Osteoblast (primary cell): ENCODE measurements around the gene PSMD6. TPM values are rescaled to one million over a fixed set of nuclear protein-coding genes. Genes with fewer than 3 reads are reported as not detected.
A peak's percentile ranks its signal among the peaks of the same experiment; 100 is the strongest.

ENCODE experiments used
- DNase-seq: peaks from one replicate; pipeline ENCODE4 v3.0.0; 2011; ENCODE audit warnings: low spot score, mixed read lengths; ENCODE audit not compliant: insufficient read length; ENCODE audit errors: missing footprints
- H2AFZ ChIP-seq: 2 replicates; pipeline ENCODE4 v1.6.0; 2011; ENCODE audit warnings: mild to moderate bottlenecking, low read length
- H3K27ac ChIP-seq: 2 replicates; pipeline ENCODE4 v1.5.1; 2011; ENCODE audit warnings: mild to moderate bottlenecking, low read depth, low read length, moderate library complexity
- H3K27me3 ChIP-seq: 2 replicates; pipeline ENCODE4 v1.6.0; 2012; ENCODE audit warnings: mild to moderate bottlenecking, control low read depth, inconsistent platforms, low read length, moderate library complexity; ENCODE audit not compliant: insufficient read depth
- H3K36me3 ChIP-seq: 2 replicates; pipeline ENCODE4 v1.5.1; 2011; ENCODE audit warnings: mild to moderate bottlenecking, low read length, control low read depth, moderate library complexity; ENCODE audit not compliant: insufficient read depth
- H3K4me1 ChIP-seq: 2 replicates; pipeline ENCODE4 v1.5.1; 2011; ENCODE audit warnings: mild to moderate bottlenecking, low read length, control low read depth, moderate library complexity; ENCODE audit not compliant: insufficient read depth
- H3K4me2 ChIP-seq: 2 replicates; pipeline ENCODE4 v1.6.0; 2011; ENCODE audit warnings: mild to moderate bottlenecking, low read length; ENCODE audit not compliant: insufficient read depth
- H3K4me3 ChIP-seq: fragments of 200-600 bp; sonication (generic); 3 replicates; pipeline ENCODE4 v1.5.1; 2012; ENCODE audit warnings: mild to moderate bottlenecking, low read length, inconsistent platforms; ENCODE audit not compliant: insufficient read depth
- H3K79me2 ChIP-seq: 2 replicates; pipeline ENCODE4 v1.6.0; 2012; ENCODE audit warnings: mild to moderate bottlenecking, low read length, control low read depth, inconsistent platforms; ENCODE audit not compliant: insufficient read depth
- H3K9me3 ChIP-seq: 2 replicates; pipeline ENCODE4 v1.5.1; 2011; ENCODE audit warnings: low read depth, low read length, control low read depth
- H4K20me1 ChIP-seq: 2 replicates; pipeline ENCODE4 v1.6.0; 2012; ENCODE audit warnings: mild to moderate bottlenecking, low read length, control low read depth; ENCODE audit not compliant: insufficient read depth
- small RNA-seq: library from RNA; depleted of rRNA; stranded (forward); fragments of <200 nt; gene quantifications from one replicate; pipeline ENCODE3, GENCODE V24; 2012
- total RNA-seq: library from RNA; depleted of rRNA; stranded (reverse); fragments of >200 nt; gene quantifications from 2 replicates; pipeline ENCODE4 v1.2.3, GENCODE V29; 2012
- TF ChIP-seq, protein P1 (sequence below): IDR thresholded peaks from 2 replicates; pipeline ENCODE4 v1.5.1; 2011; ENCODE audit warnings: mild to moderate bottlenecking, low read depth, low read length, moderate library complexity; ENCODE audit errors: extremely low read depth

Gene PSMD6
- total RNA-seq, 1 donor, result 76.7 TPM

DNA sequence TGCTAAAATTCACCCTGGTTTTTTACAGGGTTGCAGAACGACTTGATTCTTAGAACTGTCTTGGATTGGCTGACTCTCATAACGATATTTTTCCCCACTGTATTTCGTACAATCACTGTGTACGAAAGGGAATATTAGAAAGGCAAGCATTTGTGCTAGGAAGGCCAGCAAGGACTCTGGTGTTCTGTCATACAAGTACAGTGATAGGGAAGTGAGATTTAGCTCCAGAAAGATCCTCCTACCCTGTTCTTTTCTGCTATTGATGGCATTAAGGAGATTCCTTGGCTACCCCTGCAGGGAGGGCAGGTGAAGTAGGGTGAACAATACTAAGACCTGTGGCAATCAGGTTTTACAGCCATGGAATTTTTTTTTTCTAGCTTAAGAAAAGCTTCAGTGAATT lies 57.3 kb downstream of the PSMD6 start:
- no peaks in the 10 kb centered on the region for H3K9me3 ChIP-seq
- peaks cover 72% of the 10 kb centered on the region for H3K79me2 ChIP-seq
- no peak overlapping the region for H2AFZ ChIP-seq
- no peaks in the 10 kb centered on the region for H3K27me3 ChIP-seq
- TF ChIP-seq, protein P1, sequence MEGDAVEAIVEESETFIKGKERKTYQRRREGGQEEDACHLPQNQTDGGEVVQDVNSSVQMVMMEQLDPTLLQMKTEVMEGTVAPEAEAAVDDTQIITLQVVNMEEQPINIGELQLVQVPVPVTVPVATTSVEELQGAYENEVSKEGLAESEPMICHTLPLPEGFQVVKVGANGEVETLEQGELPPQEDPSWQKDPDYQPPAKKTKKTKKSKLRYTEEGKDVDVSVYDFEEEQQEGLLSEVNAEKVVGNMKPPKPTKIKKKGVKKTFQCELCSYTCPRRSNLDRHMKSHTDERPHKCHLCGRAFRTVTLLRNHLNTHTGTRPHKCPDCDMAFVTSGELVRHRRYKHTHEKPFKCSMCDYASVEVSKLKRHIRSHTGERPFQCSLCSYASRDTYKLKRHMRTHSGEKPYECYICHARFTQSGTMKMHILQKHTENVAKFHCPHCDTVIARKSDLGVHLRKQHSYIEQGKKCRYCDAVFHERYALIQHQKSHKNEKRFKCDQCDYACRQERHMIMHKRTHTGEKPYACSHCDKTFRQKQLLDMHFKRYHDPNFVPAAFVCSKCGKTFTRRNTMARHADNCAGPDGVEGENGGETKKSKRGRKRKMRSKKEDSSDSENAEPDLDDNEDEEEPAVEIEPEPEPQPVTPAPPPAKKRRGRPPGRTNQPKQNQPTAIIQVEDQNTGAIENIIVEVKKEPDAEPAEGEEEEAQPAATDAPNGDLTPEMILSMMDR, result no peak
- H3K4me3 ChIP-seq, result no peak overlapping the region
- no peak for DNase-seq
- no peak overlapping the region for H3K4me2 ChIP-seq
- no peaks in the 10 kb centered on the region for H3K36me3 ChIP-seq
- H3K4me1 ChIP-seq, result peaks cover 35% of the 10 kb centered on the region
- H3K27ac ChIP-seq, result no peak overlapping the region
- H4K20me1 ChIP-seq, result peaks cover 13% of the 10 kb centered on the region

DNA sequence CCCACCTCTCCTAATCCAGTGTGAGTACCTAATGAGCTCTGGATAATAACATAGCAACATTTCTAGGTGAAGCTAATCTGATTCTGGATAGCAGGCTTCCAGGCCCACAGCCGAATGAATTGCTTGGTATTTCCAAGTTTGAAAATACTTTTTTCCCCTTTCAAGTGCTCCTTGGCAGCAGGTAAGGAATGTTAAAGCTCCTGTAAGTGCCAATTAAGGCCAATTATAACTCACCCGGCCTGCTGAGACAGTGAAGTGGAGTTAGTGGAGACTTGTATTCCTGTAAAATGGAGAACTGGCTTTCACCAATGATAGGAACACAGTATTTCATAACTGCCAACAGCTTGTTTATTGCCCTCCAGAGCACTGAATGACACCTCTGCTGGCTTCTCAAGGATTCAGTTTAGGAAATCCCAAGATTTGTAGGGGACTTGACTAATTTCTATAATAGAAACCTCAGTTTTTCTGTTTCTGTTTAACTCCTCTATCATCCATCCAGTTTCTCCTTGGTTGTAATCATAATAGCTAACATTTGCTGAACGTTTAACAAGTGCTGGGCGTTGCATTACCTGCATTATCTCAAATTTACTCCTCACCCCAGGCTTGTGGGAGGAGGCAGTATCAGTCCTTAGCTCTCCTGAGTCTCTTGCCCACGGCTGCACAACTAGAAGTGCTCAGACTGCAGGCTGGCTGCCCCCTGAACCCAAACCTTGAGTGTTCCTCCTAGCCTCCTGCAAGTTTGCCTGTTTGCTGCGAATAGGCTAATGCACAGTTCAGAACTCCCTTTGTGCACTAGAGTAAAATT lies 58.4 kb downstream of the PSMD6 start:
- TF ChIP-seq, protein P1, result no peak
- Histone ChIP-seq H3K9me3 (no peaks in the 10 kb centered on the region), H4K20me1 (peaks cover 17% of the 10 kb centered on the region), H3K27me3 (no peaks in the 10 kb centered on the region), H3K27ac (no peak overlapping the region), H2AFZ (no peak overlapping the region), H3K4me1 (peaks cover 44% of the 10 kb centered on the region), H3K4me3 (no peak overlapping the region), H3K4me2 (peak overlapping the region; percentile 11), H3K79me2 (peaks cover 71% of the 10 kb centered on the region), H3K36me3 (no peaks in the 10 kb centered on the region)
- no peak for DNase-seq

DNA sequence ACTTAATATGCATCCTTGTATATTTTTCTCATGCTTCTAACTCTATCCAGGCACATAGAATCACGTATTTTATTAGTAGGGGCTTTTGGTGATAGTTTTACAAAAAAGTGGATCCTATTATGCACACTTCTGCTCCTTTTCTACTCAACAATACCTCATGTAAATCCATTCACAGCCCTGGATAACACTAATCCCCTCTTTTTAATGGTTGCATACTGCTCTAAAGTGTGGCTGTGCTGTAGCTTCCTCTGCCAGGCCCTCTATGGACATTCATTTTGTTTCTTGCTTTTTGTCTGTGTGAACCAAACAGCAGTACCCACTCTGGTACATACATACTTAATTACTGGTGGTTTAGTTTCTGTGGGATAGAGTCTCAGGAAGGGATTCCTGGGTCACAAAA lies 59.8 kb downstream of the PSMD6 start:
- no peak overlapping the region for H2AFZ ChIP-seq
- H3K27me3 ChIP-seq, result no peaks in the 10 kb centered on the region
- H3K4me2 ChIP-seq, result no peak overlapping the region
- DNase-seq, result no peak
- no peak overlapping the region for H3K27ac ChIP-seq
- peaks cover 66% of the 10 kb centered on the region for H3K79me2 ChIP-seq
- H3K36me3 ChIP-seq, result no peaks in the 10 kb centered on the region
- peaks cover 34% of the 10 kb centered on the region for H3K4me1 ChIP-seq
- H4K20me1 ChIP-seq, result peaks cover 20% of the 10 kb centered on the region
- H3K4me3 ChIP-seq, result no peak overlapping the region
- TF ChIP-seq, protein P1, result no peak
- no peaks in the 10 kb centered on the region for H3K9me3 ChIP-seq

DNA sequence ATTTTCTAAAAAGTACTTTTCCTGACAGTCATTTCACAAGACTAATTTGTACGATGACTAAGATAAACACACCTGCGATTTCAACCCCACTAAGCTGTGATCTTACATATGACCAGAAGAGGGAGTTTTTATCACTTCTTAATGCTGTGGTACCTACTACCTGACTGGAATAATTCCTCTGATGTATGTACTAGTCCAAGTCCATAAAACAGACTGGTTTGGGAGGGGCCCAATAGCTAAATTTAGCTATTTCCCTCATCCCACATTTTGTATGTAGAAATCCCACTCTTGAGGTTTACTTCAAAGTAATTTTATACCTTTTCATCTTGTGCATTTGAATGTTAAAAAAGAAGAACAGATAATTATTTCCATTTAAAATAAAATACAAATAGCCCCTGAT lies 61.4 kb downstream of the PSMD6 start:
- no peak overlapping the region for H3K27ac ChIP-seq
- peaks cover 14% of the 10 kb centered on the region for H4K20me1 ChIP-seq
- TF ChIP-seq, protein P1, result peak; percentile 54
- H3K4me2 ChIP-seq, result no peak overlapping the region
- no peaks in the 10 kb centered on the region for H3K36me3 ChIP-seq
- peaks cover 18% of the 10 kb centered on the region for H3K4me1 ChIP-seq
- H3K27me3 ChIP-seq, result no peaks in the 10 kb centered on the region
- no peak overlapping the region for H2AFZ ChIP-seq
- peaks cover 72% of the 10 kb centered on the region for H3K79me2 ChIP-seq
- DNase-seq, result no peak
- H3K4me3 ChIP-seq, result no peak overlapping the region
- no peaks in the 10 kb centered on the region for H3K9me3 ChIP-seq

Small RNAs within 50 kb of the gene (small RNA-seq; reads per million reads assigned to genes)
- not detected for gene RF00012

Other genes with a start within 250 kb of the PSMD6 start
- gene C3orf49, start 204.2 kb downstream of the PSMD6 start, total RNA-seq, result not detected in 2 replicates
- 34.8 and 42.3 TPM in 2 replicates for gene THOC7, start 159.7 kb downstream of the PSMD6 start, total RNA-seq
- 14.4 and 17.0 TPM in 2 replicates for gene ATXN7, start 159.6 kb downstream of the PSMD6 start, total RNA-seq
- not detected in 2 replicates for gene SCAANT1, start 111.1 kb downstream of the PSMD6 start, total RNA-seq
- 18.8 and 25.0 TPM in 2 replicates for gene PRICKLE2, start 202.0 kb upstream of the PSMD6 start, total RNA-seq